Stimulated activated CD4-positive, alpha-beta T cell treated with anti-CD3 and anti-CD28 coated beads, TNF-alpha, amount 100 ng/mL, for 48 hours (primary cell): ENCODE results near the gene PDIA4.
"Not testable (repeated sequence)": the region's sequence is repeated elsewhere in the genome, so short reads cannot be mapped to it uniquely, and the experiment has no call there.

Experiments
- DNase-seq, 3 donors: peaks; one replicate each; pipeline ENCODE4 v3.0.0-alpha.2; 2020; ENCODE audit warnings: low read depth in 3 of 3

Gene PDIA4, protein sequence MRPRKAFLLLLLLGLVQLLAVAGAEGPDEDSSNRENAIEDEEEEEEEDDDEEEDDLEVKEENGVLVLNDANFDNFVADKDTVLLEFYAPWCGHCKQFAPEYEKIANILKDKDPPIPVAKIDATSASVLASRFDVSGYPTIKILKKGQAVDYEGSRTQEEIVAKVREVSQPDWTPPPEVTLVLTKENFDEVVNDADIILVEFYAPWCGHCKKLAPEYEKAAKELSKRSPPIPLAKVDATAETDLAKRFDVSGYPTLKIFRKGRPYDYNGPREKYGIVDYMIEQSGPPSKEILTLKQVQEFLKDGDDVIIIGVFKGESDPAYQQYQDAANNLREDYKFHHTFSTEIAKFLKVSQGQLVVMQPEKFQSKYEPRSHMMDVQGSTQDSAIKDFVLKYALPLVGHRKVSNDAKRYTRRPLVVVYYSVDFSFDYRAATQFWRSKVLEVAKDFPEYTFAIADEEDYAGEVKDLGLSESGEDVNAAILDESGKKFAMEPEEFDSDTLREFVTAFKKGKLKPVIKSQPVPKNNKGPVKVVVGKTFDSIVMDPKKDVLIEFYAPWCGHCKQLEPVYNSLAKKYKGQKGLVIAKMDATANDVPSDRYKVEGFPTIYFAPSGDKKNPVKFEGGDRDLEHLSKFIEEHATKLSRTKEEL

DNA sequence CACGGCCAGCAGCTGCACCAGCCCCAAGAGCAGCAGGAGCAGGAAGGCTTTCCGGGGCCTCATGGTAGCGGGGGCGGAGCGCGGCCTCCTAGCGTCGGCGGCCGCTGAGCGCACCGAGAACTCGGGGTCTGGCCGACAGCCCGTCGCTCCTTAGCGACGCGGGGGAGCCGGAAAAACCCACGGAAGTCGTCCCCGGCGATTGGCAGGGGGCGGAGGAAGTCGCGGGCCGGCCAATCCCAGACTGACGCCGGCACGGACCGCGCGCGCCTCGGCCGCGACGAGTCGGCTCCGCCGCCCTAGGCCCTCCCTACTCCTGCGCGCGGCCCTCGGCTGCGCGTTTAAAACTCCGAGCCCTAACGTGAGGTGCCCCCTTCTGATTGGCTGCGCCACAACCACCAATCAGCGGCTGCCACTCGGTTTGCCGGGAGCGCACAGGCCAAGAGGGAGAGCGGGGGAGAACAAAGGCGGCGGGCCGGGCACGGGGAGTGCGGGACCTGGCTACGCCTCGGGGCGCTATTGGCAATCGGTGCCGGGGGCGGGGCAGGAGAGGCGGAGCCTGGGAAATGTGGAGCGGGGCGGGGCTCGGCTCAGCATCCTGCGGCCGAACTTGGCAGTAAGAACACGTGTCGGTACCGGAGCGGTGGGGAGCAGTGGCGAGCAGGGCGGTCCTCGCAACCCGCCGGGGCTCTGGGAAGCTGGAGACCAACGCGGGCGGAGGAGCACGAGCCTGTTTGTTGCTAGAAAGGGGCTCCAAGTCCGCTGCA lies at the start of gene PDIA4:
Gene PDIA4, minus strand, starts transcription at position 160 of the 764 bp plus-strand sequence. Its CDS starts 97 bp downstream, at position 63.
- DNase-seq: peak; percentile 100

DNA sequence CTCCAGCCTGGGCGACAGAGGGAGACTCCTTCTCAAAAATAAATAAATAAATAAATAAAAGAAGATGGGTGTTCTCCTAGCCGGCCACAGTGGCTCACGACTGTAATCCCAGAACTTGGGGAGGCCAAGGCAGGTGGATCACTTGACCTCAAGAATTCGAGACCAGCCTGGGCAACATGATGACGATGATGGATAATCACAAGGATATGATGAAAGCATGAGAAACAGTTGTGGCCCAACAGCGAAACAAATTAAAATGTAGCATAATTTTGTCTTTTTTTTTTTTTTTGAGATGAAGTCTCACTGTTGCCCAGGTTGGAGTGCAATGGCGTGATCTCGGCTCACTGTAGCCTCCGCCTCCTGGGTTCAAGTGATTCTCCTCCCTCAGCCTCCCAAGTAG lies 49.3 kb upstream of the PDIA4 start:
- DNase-seq: no peak

DNA sequence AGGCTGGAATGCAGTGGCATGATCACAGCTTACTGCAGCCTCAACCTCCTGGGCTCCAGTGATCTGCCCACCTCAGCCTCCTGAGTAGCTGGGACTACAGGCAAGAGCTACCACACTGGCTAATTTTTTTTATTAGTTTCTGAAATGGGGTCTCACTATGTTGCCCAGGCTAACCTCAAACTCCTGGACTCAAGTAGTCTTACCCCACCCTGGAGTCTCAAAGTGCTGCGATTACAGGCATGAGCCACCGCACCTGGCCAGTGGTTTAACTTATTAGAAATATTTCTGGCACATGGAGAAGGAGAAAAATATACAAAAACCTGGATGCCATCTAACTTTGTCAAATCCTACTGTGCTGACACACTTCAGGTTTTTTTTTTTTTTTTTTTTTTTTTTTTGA lies 47.0 kb upstream of the PDIA4 start:
- no peak for DNase-seq

DNA sequence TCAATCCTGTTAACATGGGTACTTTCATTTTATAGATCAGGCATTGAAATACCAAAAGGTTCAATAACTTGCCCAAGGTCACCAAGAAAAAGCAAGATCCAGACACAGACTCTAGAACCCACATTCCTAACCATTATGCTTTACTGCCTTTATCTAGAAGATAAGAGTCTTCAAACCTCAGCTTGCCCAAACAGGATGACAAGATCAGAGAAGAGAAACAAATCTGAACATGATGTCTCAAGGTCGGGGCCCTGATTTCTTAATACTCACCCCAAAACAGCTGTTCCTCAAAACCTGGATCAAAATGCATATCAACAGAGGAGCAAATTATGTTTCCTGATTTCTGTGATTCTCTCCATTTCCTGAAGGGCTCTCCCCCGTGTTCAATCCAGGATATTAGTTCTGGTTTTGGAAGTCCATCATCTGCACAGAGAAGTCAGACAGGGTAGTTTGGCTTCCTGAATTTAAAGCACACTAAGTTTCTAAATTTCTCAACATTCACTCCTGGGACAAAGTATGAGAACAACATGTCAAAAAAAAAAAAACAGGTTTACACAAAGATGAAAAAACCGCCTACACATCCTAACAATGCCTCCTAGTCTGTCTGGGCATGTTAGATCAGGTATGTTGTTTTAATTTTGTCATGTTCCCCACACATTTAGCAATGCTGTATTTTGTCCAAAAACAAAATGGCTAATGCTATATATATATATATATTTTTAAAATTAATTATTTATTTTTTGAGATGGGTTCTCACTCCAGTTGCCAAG lies 46.0 kb upstream of the PDIA4 start:
- no peak for DNase-seq

DNA sequence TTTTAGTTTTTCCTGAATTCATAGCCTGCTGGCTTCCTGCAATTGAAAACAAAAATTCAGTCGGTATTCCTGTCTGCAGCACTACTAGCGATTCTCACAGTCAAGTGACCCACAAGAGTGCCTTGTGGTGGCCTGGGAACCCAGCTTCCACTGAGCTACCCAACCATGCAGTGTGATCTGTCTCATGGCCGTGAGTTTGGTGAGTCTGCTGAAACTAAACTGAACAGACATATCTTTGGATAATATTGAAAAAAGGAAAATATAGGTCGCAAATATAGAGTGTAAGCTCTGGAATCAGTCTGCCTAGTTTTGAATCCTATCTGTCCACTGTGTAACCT lies 44.1 kb upstream of the PDIA4 start:
- no peak for DNase-seq

DNA sequence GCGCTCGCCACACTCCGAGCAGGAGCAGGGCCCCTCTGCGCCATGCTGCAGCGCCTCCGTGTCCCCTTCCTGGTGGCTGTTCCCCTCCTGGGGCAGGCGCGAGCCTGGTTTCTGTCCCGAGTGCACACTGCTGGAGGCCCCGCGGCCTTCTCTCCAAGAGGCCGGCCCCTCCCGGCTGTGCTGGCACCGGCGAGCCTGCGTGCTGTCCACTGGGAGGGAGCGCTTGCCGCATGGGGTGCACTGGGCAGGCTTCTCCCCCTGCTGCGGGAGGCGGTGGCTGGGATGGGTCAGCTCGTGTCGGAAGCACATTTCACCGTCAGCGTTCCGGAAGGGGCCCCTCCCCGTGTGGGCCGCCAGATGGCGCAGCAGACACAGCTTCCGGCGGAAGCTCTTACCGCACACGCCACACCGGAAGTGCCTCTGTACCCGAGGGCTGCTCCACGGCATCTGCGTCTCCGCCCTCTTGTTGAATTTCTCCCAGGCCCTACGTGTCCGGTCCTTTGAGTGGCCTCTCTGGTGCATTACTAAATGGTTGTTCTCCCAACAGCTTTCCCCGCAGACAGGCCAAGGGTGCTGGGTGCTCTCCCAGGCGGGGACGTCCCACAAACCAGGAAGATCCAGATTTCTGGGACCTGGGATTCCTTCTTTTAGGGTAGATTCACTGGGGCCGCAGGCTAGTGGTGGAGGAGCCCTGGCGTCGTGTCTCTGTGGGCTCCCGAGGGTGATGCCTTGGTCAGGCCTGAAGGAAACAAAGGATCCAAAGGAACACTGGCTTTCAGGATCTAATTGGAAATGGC lies 43.5 kb upstream of the PDIA4 start:
- DNase-seq: peak; percentile 13 to 33 (median 27)

DNA sequence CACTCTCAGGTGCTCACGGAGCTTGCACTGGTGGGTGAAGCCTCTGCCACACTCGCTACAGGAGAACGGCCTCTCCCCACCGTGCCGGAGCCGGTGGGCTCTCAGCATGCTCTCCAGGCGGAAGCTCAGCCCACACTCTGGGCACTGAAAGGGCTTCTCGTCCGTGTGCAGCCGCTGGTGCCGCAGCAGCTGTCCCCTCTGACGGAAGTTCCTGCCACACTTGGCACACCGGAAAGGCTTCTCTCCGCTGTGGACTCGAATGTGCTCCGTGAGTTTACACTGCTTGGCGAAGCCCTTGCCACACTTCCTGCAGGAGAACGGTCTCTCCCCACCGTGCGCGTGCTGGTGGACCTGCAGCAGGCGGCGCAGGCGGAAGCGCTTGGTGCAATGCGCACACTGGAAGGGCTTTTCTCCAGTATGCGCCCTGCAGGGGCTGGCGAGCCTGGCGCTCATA lies 42.9 kb upstream of the PDIA4 start:
- DNase-seq: no peak

DNA sequence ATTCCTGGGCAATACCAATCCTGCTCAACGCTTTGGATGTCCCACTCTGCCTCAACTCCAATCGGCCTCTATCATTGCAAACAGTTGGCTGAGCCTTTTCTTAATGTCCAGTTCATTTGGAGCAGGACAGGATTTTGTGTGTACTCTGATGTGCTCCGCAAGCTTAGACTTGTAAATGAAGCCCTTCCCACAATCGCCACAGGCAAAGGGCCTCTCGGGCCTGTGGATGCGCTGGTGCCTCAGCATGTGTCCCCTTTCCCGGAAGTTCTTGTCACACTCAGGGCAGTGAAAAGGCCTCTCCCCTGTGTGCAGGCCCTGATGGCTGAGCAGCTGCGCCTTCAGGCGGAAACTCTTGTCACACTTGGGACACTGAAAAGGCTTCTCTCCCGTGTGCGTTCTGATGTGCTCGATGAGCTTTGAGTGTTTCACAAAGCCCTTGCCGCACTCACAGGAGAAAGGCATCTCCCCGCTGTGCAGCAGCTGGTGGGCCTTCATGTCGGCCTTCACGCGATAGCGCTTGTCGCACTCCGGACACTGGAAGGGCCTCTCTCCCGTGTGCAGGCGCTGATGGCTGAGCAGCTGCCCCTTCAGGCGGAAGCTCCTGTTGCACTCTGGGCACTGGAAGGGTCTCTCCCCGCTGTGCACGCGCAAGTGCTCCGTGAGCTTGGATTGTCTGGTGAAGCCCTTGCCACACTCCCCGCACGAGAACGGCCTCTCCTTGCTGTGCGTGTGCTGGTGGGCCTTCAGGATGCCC lies 42.2 kb upstream of the PDIA4 start:
- no peak for DNase-seq

DNA sequence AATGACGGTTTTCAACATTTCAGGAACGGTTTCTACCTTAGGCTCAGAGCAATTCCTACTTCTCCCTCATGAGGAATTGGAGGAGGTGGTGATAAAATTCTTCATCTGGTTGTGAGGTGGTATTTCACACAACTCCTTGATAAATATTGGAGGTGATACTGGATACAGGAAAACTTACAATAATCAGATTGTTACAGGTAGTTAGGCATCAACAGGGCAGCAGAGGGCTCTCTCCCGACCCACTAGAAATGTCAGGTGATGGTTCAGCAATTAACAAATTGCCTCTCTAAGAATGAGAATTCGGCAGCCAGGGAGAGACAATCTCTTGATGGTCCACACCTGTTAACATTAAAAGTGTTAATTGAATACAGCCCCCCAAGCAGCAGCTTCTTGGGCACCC lies 39.6 kb upstream of the PDIA4 start:
- DNase-seq: no peak

DNA sequence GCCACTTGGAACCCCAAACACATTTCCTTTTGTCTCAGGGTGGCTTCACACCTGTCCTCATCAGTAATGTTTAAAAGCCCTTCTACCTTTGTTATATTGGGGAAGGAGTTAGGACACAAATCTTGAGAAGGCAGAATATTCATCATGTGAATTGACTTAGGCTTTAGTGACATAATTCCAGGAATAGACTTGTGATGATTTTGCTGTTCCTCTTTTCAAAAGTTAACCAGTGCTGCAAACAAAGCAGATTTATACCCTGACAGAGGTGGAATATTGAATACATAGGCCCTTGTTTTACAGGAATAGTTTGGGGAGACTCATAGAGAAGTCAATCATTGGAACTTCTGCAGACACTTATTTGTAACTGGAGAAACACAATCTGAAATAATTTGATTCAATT lies 35.2 kb upstream of the PDIA4 start:
- no peak for DNase-seq

DNA sequence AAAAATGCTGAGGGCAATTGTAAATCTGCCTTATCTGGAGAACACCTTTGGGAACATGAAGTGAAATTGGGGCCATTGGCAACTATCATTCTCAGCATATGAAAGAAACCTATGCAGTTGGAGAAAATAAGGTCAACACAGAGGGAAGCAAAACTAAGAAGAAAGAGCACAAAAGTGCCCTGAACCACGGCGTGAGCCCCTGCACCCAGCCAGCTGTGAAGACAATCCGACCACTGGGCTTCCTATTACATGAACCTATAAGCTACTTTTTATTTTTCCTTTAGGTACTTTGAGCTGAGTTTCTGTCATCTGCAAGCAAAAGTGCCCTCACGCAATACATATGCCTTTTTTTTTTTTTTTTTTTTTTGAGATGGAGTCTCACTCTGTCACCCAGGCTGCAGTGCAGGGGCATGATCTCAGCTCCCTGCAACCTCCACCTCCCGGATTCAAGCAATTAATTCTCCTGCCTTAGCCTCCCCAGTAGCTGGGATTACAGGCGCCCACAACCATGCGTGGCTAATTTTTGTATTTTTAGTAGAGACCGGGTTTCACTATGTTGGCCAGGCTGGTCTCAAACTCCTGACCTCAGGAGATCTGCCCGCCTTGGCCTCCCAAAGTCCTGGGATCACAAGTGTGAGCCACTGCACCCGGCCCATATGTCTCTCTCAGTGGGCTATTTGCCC lies 34.1 kb upstream of the PDIA4 start:
- DNase-seq: not testable (repeated sequence)

DNA sequence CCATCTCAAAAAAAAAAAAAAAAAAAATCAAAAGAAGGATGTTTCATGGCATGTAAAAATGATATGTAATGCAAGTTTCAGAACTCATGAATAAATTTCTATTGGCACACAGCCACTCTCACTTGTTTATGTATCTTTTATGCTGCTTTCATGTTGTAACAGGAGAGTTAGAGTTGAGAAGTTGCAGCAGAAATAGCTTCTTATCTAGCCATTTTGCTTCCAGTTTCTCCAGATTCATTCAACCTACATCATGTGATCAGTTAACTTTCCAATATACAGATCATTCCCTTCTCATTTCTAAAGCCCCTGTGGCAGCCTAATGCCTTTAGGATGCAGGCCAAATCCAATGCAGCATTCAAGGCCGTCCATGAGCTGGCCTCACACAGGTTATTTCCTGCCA lies 31.9 kb upstream of the PDIA4 start:
- DNase-seq: no peak

DNA sequence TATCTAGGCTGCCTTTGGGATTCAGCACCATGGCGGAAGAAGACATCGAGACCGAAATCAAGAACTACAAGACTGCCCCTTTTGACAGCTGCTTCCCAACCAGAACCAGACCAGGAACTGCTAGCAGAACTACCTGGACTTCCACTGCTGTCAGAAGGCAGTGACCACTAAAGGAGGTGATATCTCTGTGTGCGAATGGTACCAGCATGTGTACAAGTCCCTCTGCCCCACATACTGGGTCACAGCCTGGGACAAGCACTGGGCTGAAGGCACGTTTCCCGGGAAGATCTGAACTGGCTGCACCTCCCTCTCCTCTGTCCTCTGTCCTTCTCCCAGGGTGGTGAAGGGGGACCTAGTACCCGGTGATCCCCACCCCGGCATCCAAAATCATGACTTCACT lies 25.6 kb upstream of the PDIA4 start:
- DNase-seq: no peak

DNA sequence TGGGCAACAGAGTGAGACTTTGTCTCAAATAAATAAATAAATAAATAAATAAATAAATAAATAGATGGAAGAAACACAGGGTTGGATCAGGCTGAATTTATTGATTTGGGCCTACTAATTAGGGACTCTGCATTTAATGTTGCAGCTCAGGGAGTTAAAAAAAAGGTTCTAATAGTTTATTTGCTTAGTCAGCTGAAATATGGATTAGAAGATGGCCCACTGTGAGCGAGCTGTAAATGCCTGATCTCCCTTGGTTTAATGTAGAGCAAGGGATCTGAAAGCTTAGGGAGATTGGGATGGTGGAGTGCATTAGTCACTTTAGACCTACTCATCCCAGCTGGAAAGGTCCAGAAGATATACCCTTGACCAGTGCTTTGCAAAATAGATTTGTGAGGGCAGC lies 25.1 kb upstream of the PDIA4 start:
- DNase-seq: no peak

DNA sequence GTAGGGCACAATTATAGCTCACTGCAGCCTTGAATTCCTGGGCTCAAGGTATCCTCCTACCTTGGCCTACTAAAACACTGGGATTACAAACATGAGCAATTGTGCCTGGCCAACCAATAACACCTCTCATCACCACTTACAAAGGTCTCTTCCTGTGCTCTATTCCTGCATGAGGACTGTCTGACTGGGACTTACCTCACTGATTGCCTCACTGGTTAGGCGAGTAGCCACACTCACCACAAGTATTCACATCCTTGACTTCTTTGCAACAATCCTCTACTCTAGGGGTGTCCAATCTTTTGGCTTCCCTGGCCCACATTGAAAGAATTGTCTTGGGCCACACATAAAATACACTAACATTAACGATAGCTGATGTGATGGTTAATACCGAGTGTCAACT lies 22.6 kb upstream of the PDIA4 start:
- no peak for DNase-seq

DNA sequence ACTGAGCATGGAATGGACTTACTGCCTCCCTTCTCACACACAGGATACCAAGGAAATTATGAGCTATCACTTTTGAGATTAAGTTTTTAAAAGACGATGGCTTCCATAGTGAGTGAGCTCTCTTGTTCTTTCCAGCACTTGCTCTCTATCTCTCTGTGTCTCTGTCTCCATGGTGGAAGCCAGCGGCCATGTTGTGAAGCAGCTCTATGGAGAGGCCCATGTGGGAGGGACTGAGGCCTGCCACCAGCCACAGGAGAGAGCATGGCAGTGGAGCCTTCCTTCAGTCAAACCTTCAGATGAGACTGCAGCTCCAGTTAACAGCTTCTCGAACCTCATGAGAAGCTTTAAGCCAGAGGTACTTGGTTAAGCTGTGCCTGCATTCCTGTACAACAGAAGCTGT lies 20.5 kb upstream of the PDIA4 start:
- DNase-seq: no peak

DNA sequence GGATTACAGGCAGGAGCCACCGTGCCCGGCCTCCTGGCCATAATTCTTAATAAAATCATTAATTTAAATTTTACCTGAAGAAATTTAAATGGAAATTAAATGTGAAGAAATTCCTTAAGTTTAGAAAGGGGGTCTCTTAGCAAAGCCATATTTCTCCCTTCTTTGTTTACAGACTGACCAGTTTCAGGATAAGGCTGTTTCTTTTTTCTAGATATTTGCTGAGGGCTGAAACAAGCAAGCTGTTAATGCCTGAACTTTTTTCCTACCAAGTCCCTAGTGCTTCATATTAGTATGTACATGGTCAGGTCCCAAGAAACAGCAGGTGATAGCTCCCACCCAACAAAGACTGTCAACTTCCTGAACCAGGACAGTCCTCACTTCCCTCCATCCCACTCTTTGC lies 18.1 kb upstream of the PDIA4 start:
- no peak for DNase-seq

DNA sequence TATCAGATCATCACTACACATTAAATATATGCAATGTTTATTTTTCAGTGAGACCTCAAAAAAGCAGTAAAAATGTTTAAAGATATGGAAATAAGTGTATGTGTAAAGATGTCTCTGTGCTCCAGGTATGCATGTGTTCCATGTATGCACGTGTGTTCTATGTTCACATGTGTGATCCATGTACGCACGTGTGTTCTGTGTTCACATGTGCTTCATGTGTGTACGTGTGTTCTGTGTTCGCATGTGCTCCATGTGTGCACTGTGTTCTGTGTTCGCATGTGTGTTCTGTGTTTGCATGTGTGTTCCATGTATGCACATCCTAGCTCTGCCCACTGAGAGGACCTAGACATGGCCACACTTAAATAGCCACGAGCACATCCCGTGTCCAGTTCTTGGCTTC lies 15.6 kb upstream of the PDIA4 start:
- DNase-seq: no peak

DNA sequence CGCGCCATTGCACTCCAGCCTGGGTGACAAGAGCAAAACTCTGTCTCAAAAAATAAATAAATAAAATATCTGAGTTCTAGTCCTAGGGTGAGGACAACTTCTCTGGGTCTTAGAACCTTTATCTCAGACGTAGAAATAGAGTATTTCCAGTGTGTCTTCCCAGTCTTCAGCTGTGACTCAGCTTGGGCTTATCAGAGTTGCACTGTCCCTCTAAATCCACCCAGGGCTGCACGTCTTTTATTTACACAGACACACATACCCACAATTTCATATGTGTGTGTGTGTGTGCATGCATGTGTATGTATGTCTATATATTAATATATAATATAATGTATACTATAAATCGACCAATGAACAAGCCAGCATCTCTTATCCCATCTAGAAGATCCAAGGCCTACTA lies 13.0 kb upstream of the PDIA4 start:
- no peak for DNase-seq

DNA sequence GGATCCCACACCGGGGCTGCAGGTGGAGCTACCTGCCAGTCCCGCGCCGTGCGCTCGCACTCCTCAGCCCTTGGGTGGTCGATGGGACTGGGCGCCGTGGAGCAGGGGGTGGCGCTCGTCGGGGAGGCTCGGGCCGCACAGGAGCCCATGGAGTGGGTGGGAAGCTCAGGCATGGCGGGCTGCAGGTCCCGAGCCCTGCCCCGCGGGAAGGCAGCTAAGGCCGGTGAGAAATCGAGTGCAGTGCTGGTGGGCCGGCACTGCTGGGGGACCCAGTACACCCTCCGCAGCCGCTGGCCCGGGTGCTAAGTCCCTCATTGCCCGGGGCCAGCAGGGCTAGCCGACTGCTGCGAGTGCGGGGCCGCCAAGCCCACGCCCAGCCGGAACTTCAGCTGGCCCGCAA lies 10.3 kb upstream of the PDIA4 start:
- not testable (repeated sequence) for DNase-seq
